GM21529 (cell line): ENCODE data around the gene ATXN7L1.
"Not testable (repeated sequence)": the region's sequence is repeated elsewhere in the genome, so short reads cannot be mapped to it uniquely, and the experiment has no call there.

Experiments
- ATAC-seq: cut with Tn5 transposase; IDR thresholded peaks from one replicate; pipeline ENCODE4 v1.9.1; 2021; ENCODE audit not compliant: unreplicated experiment

ATXN7L1 gene

GRCh38 chr7:105861224-105861623, 15.2 kb downstream of the ATXN7L1 start:
- no peak for ATAC-seq

DNA sequence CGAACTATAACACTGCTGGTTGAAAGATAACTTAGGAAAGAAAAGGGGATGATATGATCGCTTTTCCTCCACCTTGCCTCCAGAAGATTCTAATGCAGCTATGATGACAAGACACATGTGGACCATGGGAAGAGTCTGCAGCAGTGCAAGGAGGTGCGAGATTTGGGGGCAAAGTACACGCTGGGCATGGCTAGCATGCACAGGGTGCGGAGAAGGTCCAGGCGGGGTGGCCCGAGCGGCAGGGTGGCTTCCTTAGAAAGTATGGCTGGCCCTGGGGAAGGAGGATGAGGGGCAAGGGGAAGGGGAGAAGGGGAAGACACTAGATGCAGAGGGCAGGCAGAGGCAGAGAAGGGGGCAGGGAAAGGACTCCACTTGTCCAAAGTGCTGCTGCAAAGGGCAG, 15.6 kb downstream of the ATXN7L1 start:
- ATAC-seq: no peak

DNA sequence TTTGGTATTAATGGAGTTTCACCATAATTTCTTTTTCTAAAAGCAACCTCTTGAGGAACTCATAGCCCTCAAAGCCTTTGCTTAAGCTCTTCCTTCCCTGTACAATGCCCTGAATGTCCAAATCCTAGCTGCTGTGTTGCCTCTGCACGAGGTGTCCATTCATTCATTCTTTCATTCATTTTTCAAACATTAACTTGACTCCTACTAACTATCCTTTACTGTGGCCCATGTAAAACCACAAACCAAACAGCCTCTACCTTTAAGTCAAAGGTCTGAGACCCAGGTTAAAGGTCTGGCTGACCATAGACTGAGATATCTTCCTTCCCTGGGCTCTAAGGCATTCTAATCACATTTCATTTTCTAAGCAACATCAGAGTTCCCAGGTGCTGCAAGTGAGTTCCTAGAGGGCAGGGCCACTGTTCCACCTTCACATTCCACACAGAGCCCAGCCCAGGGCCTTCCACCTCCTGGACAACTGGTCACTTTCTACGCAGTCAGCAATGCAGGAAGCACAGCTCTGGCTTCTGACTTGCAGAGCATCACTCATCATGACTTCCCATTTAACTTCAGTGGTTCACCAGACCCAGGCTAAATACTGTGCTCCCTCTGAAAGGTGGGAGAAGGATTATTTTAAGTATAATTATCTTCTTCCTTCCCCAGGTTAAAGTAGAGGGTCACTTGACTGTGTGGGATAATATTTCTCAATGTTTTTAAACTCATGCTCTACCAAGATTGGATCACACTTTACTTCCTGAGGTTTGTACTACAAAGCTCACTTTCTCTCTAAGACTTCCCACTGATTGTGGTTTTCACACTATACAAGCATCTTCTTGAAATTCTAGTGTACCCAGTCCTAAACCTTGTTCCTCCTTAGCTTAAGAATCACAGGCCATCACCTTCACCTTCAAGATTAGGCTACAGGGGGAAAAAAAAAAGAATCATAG, 19.1 kb downstream of the ATXN7L1 start:
- no peak for ATAC-seq

DNA sequence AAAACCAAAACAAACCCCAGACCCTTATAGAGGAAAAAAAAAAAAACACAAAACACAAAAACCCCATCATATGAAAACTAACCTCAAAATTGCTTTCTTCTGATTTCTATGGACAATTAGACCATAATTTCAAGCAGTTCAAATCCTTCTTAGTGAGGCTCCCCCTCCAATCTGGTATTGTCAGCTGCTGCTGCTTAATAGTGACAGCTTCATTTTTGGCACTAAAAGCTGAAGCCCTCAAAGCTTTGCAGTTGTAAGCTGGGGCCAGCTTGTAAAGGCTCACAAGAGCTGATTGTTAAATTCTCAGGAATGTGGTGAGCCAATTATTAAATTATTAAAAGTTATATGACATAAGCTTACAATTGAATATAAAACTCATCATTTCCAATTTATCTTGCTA, 21.9 kb downstream of the ATXN7L1 start:
- ATAC-seq: no peak

DNA sequence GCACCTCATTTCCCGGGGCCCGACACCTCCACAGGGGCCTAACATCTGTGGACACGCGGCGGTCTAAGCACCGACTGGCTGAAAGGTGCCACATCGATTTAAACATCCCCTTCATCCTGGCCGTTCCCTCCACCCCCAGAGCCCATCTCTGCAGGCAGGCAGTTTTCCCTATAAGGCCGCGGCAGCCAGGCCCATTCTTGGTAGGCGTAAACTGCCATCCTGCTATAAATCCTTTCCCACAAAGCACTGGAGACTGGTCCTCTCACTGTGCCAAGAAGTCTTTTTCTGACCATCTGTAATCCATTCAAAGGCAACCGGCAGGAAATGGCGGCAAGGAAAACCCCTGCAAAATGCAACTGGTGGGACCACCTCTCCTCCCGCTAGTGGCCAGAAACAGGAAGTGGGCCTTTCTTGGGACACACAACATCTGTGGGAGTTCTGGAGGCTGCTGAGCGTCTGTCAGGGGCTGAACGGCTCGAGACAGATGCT, 22.4 kb downstream of the ATXN7L1 start:
- no peak for ATAC-seq

DNA sequence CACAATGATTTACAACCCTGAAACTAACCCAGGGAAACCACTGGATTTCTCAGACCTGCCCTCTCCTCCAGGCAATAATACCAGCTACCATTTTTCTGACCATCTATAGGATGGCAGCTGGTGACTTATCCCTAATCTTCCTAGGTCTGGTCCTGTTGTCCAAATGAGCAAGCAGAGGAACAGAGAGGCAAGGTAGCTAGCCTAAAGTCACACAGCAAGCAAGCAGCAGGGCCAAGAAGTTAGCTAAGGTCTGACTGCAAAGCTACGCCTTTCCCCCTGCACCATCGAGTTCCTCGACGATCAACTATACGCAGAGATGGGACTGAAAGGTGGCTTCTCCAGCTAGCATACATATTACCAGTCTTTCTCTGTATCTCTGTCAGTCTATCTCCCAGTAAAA, 25.3 kb downstream of the ATXN7L1 start:
- no peak for ATAC-seq

GRCh38 chr7:105849122-105849855, 27.1 kb downstream of the ATXN7L1 start:
- ATAC-seq: no peak

DNA sequence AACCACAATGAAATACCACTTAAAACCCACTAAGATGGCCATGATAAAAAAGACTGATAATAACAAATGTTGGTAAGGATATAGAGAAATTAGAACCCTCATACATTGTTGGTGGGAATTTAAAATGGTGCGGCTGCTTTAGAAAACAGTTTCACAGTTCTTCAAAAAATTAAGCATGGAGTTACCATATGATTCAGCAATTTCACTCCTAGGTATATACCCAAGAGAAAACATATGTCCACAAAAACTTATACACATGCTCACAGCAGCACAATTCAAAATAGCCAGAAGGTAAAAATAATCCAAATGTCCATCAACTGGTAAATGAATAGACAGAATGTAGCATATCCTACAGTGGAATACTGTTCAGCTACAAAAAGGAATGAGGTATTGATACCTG, 30.0 kb downstream of the ATXN7L1 start:
- ATAC-seq: no peak

GRCh38 chr7:105844681-105845080, 31.7 kb downstream of the ATXN7L1 start:
- ATAC-seq: not testable (repeated sequence)

DNA sequence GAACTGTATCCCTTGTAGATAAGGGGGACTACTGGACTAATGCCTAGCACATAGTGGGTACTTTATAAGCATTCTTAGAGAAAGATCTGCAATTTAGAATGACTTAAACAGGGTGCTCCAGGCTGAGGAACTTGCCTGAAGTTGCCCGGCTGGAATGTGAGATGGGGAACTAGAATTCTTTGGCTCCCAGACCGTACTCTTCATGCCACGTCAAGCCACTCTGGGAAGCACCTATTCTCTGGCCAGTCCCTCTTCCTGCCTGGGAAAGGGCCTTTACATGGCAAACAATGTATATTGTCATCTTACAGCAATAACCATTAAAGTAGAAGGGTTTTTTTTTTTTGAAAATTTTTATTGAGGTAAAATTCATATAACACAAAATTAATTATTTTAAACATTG, 34.5 kb downstream of the ATXN7L1 start:
- no peak for ATAC-seq

- ATAC-seq: no peak
Measured at GRCh38 chr7:105840981-105841749, 35.2 kb downstream of the ATXN7L1 start.

GRCh38 chr7:105839266-105839665, 37.1 kb downstream of the ATXN7L1 start:
- ATAC-seq: no peak

DNA sequence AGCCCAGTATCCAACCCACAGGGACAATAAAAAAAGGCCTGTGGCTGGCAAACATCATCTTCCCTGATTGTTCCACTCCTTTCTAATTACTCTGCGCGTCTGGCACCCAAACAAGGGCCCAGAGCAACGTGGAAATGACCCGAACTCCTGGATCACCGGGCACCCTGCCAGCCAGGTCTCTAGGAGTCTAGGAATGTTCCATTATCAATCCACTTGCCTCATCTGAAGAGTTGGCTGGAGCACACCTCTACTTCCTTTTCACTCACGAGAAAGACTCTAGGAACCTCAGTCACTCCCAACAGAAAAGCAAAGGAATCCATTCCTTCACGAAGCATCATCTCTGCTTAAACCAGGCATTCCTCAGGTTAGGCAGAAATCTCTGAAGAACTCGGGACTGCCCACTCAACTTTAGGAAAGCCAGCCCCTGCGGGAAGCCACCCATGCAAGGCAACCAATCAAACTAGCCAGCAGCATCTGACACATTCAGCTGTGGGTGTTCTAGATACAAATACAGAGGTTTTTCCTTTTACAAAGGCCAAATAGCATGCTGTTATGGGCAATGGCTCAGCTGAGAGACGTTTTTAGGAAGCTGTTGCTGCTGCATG, 37.7 kb downstream of the ATXN7L1 start:
- ATAC-seq: no peak

DNA sequence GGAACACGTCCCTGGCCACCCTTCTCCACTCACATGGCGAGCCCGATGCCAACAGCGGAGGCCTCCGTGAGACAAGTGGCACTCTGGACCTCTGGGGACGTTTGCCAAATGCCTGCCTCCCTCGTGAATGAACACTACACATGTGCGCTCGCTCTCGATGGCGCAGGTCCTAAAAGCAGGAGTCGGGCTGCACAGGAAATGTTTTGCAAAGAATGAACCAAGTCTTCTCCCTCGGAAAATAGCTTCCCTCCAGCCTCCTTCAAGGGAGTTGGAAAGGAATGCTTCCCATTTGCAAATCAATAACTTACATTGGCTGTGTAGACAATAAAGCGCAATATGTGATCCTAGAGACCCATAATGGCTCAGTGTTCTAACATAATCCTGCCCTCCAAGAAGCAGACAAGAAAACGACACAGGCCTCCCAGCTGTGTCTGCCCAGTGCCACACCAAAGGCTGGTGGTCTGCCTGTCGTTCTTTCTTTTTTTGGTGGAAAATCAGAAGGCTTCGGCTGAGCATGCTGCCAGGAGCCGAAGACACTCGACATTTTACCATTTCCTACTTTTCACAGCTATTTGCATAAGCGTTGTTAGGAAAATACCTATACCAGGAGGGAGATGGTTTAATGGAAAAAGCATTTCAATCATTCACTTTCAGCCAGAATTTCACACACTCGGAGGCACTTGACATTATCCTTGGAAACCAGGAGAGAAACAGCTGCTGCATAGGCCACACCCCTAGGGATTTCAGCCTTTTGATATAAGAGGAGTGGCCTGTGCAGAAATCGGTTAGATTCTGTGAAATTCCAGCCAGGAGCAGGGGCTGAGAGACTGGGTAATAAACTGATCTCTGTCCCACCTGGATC, 38.4 kb downstream of the ATXN7L1 start:
- no peak for ATAC-seq

DNA sequence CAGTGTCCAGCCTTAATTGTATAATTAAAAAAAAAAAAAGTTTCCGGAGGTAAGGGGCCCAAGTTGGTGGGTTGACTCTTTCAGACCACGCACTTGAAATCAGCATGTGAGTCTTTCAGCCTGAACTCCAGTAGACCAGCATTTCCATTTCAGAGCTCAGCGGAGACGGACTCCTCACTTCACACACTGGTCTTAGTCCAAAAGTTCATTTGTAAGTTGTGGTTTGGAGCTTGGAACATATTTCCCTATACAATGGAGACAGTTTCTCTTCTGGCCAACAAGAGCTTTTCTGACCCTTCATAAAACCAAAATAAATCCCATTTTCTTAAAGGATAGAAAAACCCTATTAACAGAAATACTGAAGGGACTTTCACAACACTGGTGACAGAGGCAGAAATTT, 41.0 kb downstream of the ATXN7L1 start:
- no peak for ATAC-seq

DNA sequence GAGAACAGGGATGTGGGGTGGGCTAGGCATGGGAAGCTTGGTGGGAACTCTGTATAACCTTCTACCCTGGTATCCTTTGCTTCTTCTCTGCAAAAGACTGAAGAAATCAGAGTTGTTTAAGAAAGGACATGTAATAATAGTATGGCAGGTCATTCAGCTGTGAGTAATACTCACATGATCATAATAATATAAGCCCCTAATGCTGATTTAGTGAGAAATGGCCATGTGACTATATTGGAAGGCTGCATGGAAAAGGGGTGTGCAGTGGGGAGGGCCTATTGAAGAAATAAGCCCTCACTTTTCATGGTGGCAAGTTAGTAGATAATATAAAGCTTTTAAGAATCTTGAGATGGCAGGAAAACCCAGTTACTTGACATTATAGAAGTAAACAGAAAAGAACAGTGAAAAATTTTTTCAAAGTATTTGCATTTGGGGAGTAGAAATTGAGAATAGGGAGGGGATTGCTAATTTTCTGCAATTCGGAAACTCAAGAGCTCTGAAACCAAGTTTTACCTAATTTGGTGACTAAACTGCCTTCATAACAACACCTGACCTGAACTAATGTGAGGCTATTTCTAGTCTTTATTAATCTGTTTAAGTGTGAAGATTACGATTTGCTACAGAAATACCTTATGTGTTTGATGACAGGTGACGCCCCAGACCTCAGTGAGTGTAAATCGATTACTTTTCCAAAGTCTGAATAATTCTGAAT, 44.4 kb downstream of the ATXN7L1 start:
- no peak for ATAC-seq

GRCh38 chr7:105831302-105831620, 45.1 kb downstream of the ATXN7L1 start:
- ATAC-seq: no peak

DNA sequence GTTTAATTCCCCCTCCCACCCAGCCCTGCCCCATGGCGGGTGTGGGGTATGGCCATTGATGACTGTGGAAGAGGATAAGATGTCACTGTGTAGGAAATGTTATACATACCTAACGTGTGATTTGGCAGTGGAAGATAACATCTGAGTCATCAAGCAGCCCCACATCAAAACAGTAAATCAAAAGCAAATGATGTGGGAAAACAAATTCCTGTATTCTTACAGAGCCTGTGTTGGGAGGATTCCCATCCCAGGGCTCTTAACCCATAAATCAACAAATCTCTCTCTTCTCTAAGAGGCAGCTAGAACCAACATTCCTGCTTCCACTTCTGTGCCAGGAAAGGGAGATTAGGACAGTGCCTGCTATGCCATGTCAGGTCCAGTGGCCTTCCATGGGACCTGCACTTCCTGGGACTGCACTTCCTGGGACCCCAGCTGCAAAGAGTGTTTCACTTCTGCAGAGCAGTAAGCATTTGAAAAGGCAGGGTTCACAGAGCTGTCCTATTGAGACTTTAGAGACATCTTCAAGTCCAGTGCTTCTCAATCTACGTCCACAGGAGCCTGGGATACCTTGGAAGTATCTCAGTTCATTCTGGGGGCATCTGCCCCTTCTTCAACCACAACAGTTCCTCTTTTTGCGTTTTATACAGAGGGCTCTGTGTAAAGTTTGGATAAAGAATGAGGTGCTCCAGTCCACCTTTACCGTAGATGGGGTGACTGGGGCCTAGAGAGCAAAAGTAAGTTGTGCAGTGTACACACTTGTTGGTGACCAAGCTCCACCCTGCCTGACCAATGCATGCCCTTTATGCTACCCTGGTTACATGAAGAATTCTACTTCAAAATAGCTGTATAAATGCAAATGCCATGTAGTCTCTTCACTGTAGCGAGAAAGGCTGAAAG, 45.7 kb downstream of the ATXN7L1 start:
- ATAC-seq: no peak
